Measurements from ENCODE around the gene DTNBP1. TPM values are rescaled to one million over a fixed set of nuclear protein-coding genes. Genes with fewer than 3 reads are reported as not detected.

The DTNBP1 gene
- total RNA-seq, 1 donor from 2014 or later = 11.6 TPM

DNA sequence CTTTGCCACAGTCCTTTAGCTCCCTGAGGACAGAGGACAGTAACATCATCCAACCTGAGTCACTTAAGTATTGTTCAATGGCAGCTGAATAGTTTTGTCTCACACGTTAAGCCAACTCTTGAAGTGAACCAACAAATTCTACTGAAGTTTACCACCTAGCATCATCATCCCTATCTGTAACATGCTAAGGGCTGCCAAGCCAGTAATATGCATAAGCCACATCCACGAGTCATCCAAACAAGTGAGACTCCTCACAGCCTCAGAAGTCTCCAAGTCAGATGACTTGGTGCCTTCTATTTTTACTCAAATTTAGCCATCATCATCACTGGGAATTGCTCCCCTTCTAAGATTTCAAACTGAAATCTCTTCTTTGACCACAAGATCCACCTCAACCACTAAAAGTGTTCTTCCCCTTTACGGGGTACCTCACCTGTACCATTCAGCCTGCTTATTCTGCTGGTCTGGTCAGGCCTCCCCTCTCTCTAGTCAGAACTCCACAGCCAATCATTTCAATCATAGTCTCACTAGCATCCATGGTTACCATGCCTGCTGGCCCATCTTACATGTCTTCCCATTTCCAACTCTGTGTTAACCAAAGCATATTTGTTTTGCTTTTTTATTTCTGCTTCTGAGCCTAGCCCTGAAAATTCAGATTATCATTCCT lies 73.7 kb downstream of the DTNBP1 start:
- no peak for DNase-seq

DNA sequence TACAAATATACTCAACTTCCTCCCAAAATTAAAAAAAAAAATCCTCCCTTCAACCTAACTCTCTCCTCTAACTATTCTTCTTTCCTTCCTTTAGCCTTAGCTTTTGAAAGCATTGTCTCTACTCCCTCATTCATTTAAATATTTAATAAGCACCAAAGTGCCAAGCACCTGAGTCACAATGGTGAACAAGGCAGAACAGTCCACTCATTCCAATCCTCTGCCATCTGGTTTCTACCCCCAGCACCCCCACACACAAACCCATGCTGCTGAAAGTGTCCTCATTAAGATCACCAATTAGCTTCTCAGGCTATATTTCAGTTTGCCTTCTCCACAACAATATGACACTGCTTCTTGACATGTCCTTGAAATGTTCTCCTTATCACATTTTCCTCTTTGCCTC lies 76.3 kb downstream of the DTNBP1 start:
- DNase-seq = no peak

DNA sequence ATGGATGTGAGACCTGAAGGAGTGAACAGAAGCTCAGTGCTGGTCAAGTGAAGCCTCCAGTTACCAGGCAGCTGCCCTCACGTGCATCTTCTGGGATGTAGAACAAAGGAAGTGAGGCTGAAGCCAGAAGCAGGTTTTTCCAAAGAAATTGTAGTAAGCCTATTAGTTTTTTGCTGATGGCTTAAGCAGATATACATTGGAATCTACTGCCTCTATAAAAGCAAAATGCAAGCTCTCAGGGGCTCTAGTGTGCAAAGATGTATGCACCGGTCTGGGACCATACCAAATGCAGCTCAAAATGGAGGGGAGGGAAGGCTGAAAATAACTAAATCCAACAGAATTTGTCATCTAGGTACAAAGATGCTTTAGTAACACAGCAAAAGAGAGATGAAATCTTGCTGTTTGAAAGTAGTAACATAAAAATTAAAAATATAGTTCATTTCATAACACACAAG lies 77.0 kb downstream of the DTNBP1 start:
- DNase-seq = no peak

DNA sequence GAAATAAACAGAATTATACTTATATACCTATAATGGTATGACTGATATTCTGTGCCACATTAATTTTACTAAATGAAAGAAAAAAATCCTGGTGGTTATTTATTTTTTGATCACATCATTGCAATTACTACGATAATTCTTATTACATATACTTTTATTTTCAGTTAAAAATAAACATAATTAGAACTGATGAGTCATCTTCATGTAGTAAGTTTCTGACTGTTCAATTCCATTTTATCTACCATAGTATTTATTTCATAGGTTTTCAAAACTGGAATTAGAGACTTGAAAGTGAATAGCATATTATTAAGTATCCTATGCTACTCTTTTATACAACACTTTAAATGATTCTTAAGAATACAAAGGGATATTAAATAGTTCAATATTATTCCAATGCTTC lies 80.3 kb downstream of the DTNBP1 start:
- no peak for DNase-seq

DNA sequence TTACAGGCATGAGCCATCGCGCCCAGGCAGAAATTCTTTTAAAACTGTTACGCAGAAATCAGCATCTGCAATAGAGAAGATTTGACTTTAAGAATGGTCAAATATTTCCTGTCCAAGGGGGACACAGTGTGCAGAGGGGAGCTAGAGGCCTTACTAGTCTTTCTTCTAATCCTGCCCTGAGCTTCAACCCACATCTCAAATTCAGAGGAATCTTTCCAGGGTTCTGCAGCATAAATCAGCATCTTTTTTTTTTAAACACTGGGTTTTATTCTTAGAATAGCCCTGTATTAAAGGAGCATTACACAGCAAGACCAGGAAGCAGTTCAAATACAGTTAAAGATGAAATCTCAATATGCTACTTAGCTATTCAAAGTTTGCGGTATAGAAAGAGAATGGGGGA lies 81.1 kb downstream of the DTNBP1 start:
- no peak for DNase-seq

DNA sequence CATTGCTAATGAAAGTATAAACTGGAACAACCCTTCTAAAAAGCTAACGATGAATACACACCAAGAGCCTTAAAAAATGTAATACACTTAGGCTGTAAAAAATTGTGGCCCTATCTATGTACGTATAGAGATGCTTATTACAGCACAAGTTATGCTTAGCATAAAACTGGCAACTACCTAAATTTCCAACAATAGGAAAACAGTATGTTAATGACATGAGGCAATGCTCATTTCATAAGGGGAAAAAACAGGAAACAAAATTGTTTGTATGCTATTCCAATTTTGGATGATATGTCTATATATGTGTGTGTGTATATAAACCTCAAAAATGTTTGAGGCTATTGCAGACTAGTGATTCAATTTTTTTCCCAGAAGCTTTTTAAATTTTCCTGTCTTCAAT lies 82.5 kb downstream of the DTNBP1 start:
- DNase-seq = no peak

DNA sequence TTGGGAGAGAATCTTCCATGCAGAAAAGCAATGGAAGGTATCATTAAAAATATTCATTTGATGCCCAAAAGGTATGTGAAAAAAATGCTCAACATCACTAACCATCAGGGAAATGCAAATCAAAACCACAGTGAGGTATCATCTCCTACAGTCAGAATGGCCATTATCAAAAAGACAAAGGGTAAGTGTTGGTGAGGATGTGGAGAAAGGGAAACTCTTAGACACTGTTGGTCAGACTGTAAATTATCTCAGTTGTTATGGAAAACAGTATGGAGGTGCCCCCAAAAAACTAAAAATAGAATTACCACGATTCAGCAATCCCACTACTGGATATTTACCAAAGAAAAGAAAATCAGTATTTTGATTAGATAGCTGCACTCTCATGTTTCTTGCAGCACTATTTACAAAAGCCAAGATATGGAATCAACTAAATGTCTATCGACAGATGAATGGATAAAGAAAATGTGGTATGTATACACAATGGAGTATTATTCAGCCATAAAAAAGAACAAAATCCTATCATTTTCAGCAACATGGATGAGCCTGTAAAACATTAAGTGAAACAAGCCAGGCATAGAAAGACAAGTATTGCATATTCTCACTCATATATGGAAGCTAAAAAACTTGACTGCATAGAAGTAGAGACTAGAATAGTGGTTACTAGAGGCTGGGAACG lies 84.0 kb downstream of the DTNBP1 start:
- no peak for DNase-seq

DNA sequence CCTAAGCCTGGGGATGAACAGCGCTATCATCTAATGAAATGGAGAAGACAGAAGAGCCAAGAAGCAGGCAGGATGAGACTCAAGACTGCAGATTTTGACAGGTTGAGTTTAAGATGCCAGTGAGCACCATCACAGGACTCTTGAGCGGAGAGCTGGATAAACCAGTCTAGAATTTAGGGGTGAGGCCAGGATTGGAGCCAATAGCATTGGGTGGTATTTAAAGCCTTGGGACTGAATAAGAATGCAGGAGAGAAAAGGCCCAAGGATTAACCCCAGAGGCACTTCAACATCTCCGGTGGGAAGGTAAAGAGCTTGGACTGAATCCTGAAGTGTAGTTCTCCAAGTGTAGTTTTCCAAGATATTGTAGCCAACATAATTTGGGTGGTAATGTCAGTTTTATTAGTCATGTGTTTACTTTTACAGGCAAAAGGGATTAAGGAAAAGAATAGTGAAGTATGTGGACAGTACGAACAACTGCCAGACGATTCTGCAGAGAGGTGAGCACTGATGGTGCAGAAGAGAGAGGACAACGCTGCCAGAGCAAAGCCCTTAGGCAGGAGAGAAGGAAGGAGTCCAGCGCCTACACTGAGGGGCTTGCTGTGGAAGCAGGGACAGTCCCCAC lies 85.2 kb downstream of the DTNBP1 start:
- no peak for DNase-seq

DNA sequence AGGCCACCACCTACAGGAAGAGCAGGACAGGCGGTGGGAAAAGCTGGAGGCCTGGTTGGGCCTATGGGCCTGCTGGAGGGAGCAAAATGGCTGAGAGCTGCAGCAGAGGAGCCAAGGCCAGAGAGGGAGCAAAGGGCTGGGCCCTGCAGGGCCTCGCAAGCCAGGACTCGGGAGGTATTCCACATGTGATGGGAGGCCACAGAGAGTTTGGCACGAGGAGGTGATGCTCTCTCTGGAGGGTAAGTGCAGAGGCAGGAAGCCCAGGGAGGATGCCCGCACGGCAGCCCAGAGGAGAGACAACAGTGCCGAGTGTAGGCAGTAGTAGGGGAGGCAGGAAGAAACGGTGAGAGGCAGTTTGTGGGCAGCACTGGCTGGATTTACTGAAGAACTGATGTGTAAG lies 85.7 kb downstream of the DTNBP1 start:
- no peak for DNase-seq

DNA sequence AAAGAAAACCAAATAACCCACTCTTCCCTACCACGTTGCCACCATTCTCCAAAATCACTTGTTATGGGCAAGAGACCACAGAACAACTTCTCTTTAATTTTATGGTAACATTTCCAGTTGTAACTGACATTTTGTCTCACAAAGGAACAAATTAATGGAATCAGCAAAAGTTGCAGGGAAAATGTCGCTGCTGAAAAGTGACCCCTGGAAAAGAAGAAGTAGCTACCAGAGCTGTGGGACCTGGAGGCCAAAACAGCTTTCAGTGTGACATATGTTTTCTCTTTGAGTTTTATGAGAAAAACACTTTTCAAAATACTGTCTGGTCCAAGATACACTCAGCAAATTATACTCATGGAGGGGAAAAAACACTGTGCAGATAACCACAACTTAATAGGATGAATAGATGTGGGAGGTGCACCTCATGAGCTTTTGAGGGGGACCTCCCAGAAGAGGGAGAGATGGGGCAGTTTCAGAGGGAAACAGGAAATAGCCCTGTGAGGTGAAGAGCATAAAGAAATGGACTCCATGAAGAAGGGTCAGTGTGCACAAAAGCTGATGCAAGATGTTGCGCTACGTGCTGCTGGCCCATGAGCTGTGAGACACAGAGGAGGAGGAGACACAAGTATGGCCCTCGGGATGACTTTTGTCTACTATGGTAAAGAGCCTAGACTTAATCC lies 87.3 kb downstream of the DTNBP1 start:
- DNase-seq = no peak

DNA sequence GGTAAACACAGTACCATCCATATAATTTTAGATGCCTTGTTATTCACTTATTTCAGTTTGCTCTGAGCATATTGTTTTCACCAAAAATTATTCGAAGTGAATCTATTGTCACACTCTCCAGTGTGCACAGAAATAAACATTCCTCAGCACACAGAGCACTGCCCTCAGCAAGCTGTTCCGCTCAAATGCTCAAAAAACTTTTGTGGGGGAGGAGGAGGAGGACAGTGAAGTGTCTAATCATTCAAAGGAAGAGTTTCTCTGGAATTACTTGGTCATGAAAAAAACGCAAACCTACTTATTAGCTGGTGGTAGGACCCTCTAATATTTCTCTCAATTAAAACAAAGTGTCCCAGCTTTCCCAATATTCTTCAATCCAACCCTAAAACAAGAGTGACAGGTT lies 88.3 kb downstream of the DTNBP1 start:
- no peak for DNase-seq

DNA sequence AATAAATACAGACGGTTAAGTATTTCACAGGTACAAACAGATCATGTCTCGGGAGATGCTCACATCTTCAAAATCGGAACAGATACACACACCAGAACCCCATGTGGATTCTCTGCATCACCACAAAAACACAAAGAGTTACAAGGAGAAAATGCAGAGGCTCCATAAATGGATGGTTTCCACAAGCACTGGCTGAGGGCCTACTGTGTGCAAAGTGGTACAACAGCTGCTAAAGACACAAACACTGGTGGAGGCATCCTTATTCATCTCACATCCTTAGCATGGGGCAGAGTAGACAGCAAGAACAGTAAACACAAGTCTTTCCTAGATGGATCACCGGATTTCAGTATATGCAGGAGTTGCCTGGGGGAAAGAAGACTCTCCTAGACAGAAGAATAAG lies 88.8 kb downstream of the DTNBP1 start:
- no peak for DNase-seq

DNA sequence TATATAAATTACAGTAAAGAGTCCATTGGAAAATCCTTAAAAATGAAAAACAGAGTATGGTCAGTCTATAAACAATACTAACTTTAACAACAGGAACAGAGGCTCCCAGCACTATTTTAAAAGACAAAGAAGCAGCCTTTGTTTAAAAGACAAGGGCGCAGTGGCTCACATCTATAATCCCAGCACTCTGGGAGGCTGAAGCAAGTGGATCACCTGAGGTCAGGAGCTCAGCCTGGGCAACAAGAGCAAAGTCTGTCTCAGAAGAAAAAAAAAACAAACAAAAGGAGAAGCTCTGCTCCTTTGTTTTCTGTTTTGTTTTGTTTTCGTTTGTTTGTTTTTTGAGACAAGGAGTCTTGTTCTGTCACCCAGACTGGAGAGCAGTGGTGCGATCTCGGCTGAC lies 89.4 kb downstream of the DTNBP1 start:
- DNase-seq = no peak

DNA sequence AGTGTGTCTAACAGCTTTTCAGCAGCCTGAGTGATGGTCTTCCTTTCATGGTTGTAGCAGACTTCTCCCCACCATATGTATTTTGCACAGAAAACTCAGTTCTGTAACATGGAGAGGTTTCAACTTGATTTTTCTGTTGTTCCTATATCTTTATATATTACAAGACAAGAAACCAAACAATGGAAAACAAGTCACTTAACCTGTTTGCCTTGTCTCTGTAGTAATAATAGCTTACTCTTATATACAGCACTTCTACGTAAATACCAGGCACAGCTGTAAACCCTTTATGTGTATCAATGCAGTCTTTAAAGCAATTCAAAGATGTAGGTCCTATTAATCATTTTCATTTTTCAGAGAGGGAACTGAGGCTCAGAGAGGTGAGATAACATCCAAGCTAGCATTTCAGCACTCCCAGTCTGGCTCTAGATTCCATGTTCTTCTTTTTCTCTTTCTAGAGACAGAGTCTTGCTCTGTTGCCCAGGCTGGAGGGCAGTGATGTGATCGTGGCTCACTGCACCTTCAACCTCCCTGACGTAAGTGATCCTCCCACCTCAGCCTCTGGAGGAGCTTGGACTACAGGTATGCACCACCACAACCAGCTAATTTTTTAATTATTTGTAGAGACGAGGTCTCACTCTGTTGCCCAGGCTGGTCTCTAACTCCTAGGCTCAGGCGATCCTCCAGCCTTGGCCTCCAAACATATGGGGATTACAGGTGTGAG lies 90.4 kb downstream of the DTNBP1 start:
- DNase-seq = no peak

DNA sequence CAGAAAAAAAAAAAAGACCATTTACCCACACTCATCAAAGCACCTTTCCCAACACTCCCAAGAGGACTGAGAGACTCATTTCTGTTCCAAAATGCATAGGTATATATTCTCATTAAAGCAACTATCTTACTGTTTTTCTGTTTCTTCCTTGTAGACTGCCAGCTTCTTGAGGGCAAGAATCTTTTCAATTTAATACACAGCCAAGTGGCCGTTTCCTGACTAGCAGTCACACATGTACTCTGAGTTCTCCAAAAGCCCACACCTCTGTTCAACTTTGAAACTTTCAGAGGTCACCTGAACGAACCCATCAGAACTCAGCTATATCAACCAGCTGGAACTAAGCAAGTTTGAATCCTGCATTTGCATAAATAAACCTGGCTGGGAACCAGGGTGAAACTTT lies 92.7 kb downstream of the DTNBP1 start:
- DNase-seq = no peak

DNA sequence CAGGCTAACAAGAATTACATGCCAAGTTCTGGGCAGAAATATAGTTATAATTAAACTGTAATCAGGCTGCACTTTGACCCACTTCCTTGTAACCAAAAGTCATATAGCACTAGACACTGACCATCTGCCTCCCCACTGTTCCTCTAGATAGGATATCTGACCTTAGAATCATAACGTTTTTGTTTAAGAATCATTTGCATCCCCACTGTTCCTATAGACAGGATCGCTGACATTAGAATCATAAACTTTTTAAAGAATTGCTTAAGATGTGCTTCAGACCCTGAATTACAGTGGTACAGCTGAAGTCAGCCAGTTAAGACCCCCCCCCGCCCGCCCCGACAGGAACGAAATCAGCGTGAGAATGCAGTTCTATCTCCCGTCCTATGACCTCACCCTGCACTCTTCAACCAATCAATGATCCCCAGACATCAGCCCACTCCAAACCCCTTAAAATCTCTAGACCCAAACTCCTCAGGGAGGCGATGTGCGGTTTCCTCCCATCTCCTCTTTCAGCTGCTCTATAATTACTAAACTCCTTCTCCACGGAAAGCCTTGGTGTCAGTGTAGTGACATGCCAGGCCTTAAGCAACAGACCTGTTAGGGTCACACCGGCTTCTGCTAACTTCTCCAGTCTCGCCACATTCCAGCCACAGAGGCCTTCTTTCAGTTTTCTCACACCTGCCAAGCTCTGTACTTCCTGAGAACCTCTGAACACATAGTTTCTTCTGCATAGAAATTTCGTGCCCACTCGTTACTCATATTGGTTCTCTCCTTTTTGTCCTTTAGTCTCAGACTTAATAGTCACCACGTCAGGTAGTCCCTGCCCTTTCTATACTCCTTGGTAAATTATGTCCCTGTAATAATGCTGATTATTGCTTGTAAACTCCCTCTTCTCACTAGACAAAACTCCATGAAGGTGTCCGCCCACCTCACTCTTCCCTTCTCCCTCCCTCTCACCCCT lies 93.5 kb downstream of the DTNBP1 start:
- DNase-seq = peak; percentile 32

DNA sequence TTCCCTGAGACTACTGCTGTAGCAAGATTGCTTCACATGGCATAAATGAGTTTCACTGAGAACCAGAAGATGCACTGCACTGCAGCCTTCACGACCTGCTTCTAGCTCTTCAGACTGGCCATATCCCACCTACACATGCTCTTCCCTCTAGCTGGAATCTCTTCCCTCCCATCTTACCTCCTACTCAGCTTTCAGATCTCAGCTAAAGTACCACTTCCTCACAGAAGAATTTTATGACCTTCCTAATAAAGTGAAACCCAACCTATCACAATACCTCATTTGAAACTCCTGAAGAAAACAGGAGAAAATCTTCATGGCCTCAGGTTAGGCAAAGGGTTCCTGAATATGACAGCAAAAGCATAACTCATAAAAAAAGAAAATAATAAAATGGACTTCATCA lies 99.9 kb downstream of the DTNBP1 start:
- no peak for DNase-seq

DNA sequence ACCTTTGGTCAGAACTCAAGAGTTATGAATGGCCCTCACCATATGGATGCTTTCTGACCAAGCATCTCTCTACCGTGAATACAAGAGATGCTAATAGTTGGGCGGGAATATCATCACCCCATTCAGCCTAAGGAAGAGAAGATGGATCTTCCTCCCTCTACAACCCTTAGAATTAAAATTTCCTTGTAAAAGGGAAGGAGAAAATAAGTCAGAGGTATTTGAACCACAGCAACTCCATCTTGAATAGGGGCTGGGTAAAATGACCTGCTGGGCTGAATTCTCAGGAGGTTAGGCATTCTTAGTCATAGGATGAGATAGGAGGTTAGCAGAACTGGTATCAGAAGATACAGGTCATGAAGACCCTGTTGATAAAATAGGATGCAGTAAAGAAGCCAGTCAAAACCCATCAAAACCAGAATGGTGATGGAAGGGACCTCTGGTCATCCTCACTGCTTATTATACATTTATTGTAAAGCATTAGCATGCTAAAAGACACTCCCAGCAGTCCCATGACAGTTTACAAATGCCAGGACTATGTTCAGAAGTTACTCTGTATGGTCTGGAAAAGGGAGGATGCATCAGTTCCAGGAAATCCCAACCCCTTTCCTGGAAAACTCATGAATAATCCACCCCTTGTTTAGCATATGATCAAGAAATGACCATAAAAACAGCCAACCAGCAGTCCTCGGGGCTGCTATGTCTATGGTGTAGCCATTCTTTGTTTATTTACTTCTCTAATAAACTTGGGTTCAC lies 101.2 kb downstream of the DTNBP1 start:
- no peak for DNase-seq

DNA sequence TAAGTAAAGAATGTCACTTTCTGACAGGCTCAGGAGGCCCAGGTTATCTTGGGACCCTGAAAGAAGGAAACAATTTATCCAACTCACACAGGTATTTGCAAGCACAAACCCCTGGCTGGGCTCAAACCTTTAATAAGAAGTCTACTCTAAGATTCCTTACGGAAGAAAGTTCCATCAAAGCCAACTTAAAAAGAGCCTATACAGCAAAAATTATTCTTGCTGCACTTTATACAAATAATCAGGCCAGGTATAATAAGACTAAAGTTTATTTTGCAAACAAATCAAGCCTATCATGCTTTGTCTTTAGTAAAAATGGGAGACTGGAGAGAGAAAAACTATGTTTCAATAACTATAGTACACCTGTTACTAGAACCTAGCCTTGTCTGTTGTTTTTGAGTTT lies 102.1 kb downstream of the DTNBP1 start:
- no peak for DNase-seq

DNA sequence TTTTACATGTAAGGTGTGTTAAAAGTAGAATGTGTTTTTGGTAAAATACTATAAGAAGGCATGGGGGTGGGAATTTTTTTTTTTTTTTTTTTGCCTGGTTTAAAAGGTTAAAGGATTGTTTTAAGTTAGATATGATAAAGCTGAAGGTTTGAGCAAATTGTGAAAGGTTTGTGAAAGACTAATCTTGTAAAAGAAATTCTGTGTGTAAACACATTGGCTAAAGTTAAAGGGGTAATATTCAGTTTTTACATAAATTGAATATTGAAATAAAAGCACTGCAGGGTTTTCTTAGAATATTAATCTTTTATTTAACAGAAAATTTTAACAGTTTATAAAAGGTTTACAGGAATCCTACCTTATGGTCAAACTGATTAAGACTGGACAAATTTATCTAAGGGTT lies 105.7 kb downstream of the DTNBP1 start:
- DNase-seq = no peak

DNA sequence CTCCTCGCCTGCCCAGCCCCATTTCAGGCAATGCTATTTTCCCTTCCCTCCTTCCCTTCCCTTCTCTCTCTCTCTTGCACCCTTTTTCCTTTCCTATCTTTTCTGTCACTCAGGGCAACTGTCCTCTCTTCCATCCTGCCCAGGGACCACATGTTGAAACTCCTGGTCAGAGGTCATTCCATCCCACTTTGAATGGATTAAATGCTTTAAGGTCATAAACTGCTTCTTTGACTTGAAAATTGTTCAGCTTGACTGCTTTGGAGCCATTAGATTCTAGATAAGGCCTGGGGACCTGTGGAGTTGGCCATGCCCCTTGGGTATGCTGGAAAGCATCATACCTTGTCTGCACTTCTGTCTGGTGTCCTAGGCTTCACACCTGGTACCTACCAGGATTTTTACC lies 106.1 kb downstream of the DTNBP1 start:
- DNase-seq = no peak

Data from tongue (tissue), 2 donors.